OCI-LY3 (cell line): ENCODE data around the gene POLQ.

ENCODE experiments used
- EZH2phosphoT487 ChIP-seq: fragments of 200-600 bp; shearing (Covaris generic); IDR thresholded peaks from 2 replicates; pipeline ENCODE4 v1.6.1; 2018; ENCODE audit warnings: antibody characterized with exemption, mixed run types, low read depth
- TF ChIP-seq, protein P1 (sequence below): fragments of 200-600, 300-600 bp; sonication (generic); IDR thresholded peaks from 2 replicates; pipeline ENCODE4 v1.5.1; 2014; ENCODE audit warnings: antibody characterized with exemption, low read length, low read depth

DNA sequence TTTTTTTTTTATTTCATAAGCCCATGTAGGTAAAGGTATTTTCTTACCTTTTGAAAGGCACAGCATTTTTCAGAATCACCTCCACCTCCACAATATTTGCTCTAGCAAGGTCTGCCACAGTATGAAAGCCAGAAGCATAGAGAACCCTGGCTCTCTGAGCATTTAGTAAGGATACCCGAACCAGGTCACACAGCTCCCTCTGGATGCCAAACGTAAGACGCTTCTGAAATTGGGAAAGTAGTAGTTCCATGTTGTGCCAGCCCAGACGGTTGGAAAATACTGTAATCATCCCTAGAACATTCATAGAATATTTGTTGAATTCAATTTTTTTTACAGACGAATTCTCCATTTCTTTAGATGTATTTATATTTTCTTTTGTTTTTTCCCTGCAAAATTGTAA, 52.4 kb downstream of the POLQ start:
- TF ChIP-seq, protein P1, sequence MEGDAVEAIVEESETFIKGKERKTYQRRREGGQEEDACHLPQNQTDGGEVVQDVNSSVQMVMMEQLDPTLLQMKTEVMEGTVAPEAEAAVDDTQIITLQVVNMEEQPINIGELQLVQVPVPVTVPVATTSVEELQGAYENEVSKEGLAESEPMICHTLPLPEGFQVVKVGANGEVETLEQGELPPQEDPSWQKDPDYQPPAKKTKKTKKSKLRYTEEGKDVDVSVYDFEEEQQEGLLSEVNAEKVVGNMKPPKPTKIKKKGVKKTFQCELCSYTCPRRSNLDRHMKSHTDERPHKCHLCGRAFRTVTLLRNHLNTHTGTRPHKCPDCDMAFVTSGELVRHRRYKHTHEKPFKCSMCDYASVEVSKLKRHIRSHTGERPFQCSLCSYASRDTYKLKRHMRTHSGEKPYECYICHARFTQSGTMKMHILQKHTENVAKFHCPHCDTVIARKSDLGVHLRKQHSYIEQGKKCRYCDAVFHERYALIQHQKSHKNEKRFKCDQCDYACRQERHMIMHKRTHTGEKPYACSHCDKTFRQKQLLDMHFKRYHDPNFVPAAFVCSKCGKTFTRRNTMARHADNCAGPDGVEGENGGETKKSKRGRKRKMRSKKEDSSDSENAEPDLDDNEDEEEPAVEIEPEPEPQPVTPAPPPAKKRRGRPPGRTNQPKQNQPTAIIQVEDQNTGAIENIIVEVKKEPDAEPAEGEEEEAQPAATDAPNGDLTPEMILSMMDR, result no peak
- TF ChIP-seq EZH2phosphoT487, result no peak
